ENCODE results near the gene HSPB6.

The HSPB6 gene

DNA sequence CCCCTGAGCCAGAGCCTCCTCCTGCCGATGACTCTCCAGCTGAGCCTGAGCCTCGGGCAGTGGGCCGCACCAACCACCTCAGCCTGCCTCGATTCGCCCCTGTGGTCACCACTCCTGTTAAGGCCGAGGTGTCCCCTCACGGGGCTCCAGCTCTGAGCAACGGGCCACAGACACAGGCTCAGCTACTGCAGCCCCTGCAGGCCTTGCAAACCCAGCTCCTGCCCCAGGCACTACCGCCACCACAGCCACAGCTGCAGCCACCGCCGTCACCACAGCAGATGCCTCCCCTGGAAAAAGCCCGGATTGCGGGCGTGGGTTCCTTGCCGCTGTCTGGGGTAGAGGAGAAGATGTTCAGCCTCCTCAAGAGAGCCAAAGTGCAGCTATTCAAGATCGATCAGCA, 35.5 kb downstream of the HSPB6 start:
- TF ChIP-seq FOXP2 (optimal IDR thresholded peaks at IDR 0.05; ENCODE audit: borderline replicate concordance, extremely low read depth, extremely low read length, insufficient read depth) (no peak), POLR2AphosphoS5 (IDR thresholded peaks at IDR 0.05; ENCODE audit: low read depth, low read length) (no peak), SIN3A (IDR thresholded peaks at IDR 0.05; ENCODE audit: borderline replicate concordance, insufficient read depth, low read length) (no peak)

DNA sequence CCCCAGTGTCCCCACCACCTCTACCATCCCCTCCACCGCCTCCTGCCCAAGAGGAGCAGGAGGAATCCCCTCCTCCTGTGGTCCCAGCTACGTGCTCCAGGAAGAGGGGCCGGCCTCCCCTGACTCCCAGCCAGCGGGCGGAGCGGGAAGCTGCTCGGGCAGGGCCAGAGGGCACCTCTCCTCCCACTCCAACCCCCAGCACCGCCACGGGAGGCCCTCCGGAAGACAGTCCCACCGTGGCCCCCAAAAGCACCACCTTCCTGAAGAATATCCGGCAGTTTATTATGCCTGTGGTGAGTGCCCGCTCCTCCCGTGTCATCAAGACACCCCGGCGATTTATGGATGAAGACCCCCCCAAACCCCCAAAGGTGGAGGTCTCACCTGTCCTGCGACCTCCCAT, 36.2 kb downstream of the HSPB6 start:
- TF ChIP-seq, protein P1, sequence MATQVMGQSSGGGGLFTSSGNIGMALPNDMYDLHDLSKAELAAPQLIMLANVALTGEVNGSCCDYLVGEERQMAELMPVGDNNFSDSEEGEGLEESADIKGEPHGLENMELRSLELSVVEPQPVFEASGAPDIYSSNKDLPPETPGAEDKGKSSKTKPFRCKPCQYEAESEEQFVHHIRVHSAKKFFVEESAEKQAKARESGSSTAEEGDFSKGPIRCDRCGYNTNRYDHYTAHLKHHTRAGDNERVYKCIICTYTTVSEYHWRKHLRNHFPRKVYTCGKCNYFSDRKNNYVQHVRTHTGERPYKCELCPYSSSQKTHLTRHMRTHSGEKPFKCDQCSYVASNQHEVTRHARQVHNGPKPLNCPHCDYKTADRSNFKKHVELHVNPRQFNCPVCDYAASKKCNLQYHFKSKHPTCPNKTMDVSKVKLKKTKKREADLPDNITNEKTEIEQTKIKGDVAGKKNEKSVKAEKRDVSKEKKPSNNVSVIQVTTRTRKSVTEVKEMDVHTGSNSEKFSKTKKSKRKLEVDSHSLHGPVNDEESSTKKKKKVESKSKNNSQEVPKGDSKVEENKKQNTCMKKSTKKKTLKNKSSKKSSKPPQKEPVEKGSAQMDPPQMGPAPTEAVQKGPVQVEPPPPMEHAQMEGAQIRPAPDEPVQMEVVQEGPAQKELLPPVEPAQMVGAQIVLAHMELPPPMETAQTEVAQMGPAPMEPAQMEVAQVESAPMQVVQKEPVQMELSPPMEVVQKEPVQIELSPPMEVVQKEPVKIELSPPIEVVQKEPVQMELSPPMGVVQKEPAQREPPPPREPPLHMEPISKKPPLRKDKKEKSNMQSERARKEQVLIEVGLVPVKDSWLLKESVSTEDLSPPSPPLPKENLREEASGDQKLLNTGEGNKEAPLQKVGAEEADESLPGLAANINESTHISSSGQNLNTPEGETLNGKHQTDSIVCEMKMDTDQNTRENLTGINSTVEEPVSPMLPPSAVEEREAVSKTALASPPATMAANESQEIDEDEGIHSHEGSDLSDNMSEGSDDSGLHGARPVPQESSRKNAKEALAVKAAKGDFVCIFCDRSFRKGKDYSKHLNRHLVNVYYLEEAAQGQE (IDR thresholded peaks at IDR 0.05; ENCODE audit: insufficient read depth in 1 of 2, low read depth in 2 of 2, low read length in 2 of 2), result no peak
- TF ChIP-seq FOXP2 (optimal IDR thresholded peaks at IDR 0.05; ENCODE audit: borderline replicate concordance, extremely low read depth, extremely low read length, insufficient read depth) (no peak), TAF1 (IDR thresholded peaks at IDR 0.05; ENCODE audit: borderline replicate concordance, insufficient read depth, low read length) (no peak), SIN3A (IDR thresholded peaks at IDR 0.05; ENCODE audit: borderline replicate concordance, insufficient read depth, low read length) (no peak), POLR2AphosphoS5 (IDR thresholded peaks at IDR 0.05; ENCODE audit: low read depth, low read length) (no peak)

- TF ChIP-seq SIN3A (IDR thresholded peaks at IDR 0.05; ENCODE audit: borderline replicate concordance, insufficient read depth, low read length), result no peak
- no peak for TF ChIP-seq POLR2AphosphoS5 (IDR thresholded peaks at IDR 0.05; ENCODE audit: low read depth, low read length)
- no peak for TF ChIP-seq TAF1 (IDR thresholded peaks at IDR 0.05; ENCODE audit: borderline replicate concordance, insufficient read depth, low read length)
- no peak for TF ChIP-seq FOXP2 (optimal IDR thresholded peaks at IDR 0.05; ENCODE audit: borderline replicate concordance, extremely low read depth, extremely low read length, insufficient read depth)
- TF ChIP-seq, protein P1 (IDR thresholded peaks at IDR 0.05; ENCODE audit: insufficient read depth in 1 of 2, low read depth in 2 of 2, low read length in 2 of 2), result no peak
Observed at GRCh38 chr19:35720163-35720524, 36.7 kb downstream of the HSPB6 start.

DNA sequence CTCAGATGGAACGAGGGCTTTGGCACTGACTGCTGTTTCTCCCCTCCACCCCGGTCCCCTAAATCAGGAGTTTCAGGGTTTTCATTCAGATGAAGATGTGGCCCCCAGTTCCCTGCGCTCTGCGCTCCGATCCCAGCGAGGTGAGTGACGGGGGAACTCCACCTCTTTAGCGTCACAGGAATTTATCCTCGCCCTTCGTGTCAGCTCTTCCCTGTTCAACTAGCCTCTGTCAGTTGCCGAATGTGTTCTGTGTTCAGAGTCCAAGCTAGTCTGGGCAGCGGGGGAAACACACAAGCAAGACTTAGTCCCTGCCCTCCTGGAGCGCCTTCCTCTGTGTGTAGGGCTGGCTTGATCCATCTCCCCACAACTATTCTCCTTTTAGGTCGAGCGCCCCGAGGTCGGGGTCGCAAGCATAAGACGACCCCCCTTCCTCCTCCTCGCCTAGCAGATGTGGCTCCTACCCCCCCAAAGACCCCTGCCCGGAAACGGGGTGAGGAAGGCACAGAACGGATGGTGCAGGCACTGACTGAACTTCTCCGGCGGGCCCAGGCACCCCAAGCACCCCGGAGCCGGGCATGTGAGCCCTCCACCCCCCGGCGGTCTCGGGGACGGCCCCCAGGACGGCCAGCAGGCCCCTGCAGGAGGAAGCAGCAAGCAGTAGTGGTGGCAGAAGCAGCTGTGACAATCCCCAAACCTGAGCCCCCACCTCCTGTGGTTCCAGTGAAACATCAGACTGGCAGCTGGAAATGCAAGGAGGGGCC, 37.2 kb downstream of the HSPB6 start:
- TF ChIP-seq FOXP2 (optimal IDR thresholded peaks at IDR 0.05; ENCODE audit: borderline replicate concordance, extremely low read depth, extremely low read length, insufficient read depth), result no peak
- no peak for TF ChIP-seq SIN3A (IDR thresholded peaks at IDR 0.05; ENCODE audit: borderline replicate concordance, insufficient read depth, low read length)
- TF ChIP-seq, protein P1 (IDR thresholded peaks at IDR 0.05; ENCODE audit: insufficient read depth in 1 of 2, low read depth in 2 of 2, low read length in 2 of 2), result no peak
- no peak for TF ChIP-seq POLR2AphosphoS5 (IDR thresholded peaks at IDR 0.05; ENCODE audit: low read depth, low read length)
- no peak for TF ChIP-seq TAF1 (IDR thresholded peaks at IDR 0.05; ENCODE audit: borderline replicate concordance, insufficient read depth, low read length)

GRCh38 chr19:35718345-35719041, 38.3 kb downstream of the HSPB6 start:
- TF ChIP-seq, protein P1 (IDR thresholded peaks at IDR 0.05; ENCODE audit: insufficient read depth in 1 of 2, low read depth in 2 of 2, low read length in 2 of 2), result no peak
- no peak for TF ChIP-seq FOXP2 (optimal IDR thresholded peaks at IDR 0.05; ENCODE audit: borderline replicate concordance, extremely low read depth, extremely low read length, insufficient read depth)
- no peak for TF ChIP-seq POLR2AphosphoS5 (IDR thresholded peaks at IDR 0.05; ENCODE audit: low read depth, low read length)
- no peak for TF ChIP-seq TAF1 (IDR thresholded peaks at IDR 0.05; ENCODE audit: borderline replicate concordance, insufficient read depth, low read length)
- TF ChIP-seq SIN3A (IDR thresholded peaks at IDR 0.05; ENCODE audit: borderline replicate concordance, insufficient read depth, low read length), result no peak
